Prostate gland (tissue), 2 donors: ENCODE measurements around the gene PAK5. TPM values are rescaled to one million over a fixed set of nuclear protein-coding genes. Genes with fewer than 3 reads are reported as not detected.

ENCODE experiments used
- DNase-seq: peaks from one replicate; pipeline ENCODE4 v3.0.0-alpha.2; 2019; ENCODE audit warnings: low spot score
- H3K27ac ChIP-seq, 2 donors: fragments of 200-600 bp; sonication (generic); 2 replicates each; pipeline ENCODE4 v1.5.1; 2017 to 2019
- H3K27me3 ChIP-seq: fragments of 200-600 bp; sonication (generic); replicated peaks from 2 replicates; pipeline ENCODE4 v1.5.1; 2019; ENCODE audit not compliant: insufficient read depth
- H3K36me3 ChIP-seq, 2 donors: fragments of 200-600 bp; sonication (generic); 1 replicate in 1 of 2; 2 replicates in 1 of 2; pipeline versions ENCODE4 v1.5.1 to v1.8.1; 2017 to 2019
- H3K4me1 ChIP-seq: fragments of 200-600 bp; sonication (generic); replicated peaks from 2 replicates; pipeline ENCODE4 v1.5.1; 2019
- H3K4me3 ChIP-seq, 2 donors: fragments of 200-600 bp; sonication (generic); 2 replicates each; pipeline ENCODE4 v1.5.1; 2017 to 2019
- H3K9me3 ChIP-seq: fragments of 200-600 bp; sonication (generic); 2 replicates; pipeline ENCODE4 v1.5.1; 2017
- CTCF ChIP-seq, 4 experiments: fragments of 200-600 bp in 2 of 4; fragments of 450-650 bp in 2 of 4; sonication (generic) in 2 of 4; IDR thresholded peaks; 1 replicate in 3 of 4; 2 replicates in 1 of 4; pipeline ENCODE4 v1.5.1; 2016 to 2019; ENCODE audit warnings: antibody characterized with exemption in 4 of 4, mild to moderate bottlenecking in 2 of 4, moderate library complexity in 2 of 4
- POLR2A ChIP-seq: fragments of 450-650 bp; IDR thresholded peaks from one replicate; pipeline ENCODE4 v1.6.1; 2016; ENCODE audit warnings: antibody characterized with exemption, mild to moderate bottlenecking
- POLR2AphosphoS5 ChIP-seq: sonication (generic); formaldehyde crosslinking; IDR thresholded peaks from one replicate; pipeline ENCODE4 v1.6.1; 2017; ENCODE audit warnings: antibody characterized with exemption
- WGBS: methylation state at CpG from one replicate; pipeline ENCODE4 v1.1.5; 2018; 5-methylcytosine and 5-hydroxymethylcytosine counted together
- intact Hi-C: fragments of 100-400 bp; cut with DNase I; formaldehyde crosslinking; loops from one replicate; pipeline ENCODE4 v1.14.2; 2022
- total RNA-seq, 2 donors: library from RNA; depleted of rRNA; stranded (reverse); fragments of >200 nt; gene quantifications; one replicate each; pipeline ENCODE4 v1.1.0, GENCODE V29; 2016

Gene PAK5
- total RNA-seq, 2 donors from 2014 or later, result 1.4 to 1.9 TPM

- no peaks in the 10 kb centered on the region for H3K9me3 ChIP-seq
- no peak for TF ChIP-seq POLR2AphosphoS5
- no peak for TF ChIP-seq POLR2A
- TF ChIP-seq CTCF (IDR thresholded peaks at IDR 0.05), result no peak
- H3K4me3 ChIP-seq, result no peak overlapping the region
- H3K27ac ChIP-seq, result no peak overlapping the region
- intact Hi-C loops, result no loop called here
- no peaks in the 10 kb centered on the region for H3K27me3 ChIP-seq
- no peaks in the 10 kb centered on the region for H3K36me3 ChIP-seq
- H3K4me1 ChIP-seq, result no peaks in the 10 kb centered on the region
- no peak for DNase-seq
- WGBS, result 75% methylated on average over 2 of the region's 2 CpGs
These were observed 337.4 kb downstream of the PAK5 start for GRCh38 chr20:9501473-9501872.

GRCh38 chr20:9500121-9500520 lies 338.8 kb downstream of the PAK5 start:
- Histone ChIP-seq H3K36me3 (no peaks in the 10 kb centered on the region), H3K27me3 (no peaks in the 10 kb centered on the region), H3K9me3 (no peaks in the 10 kb centered on the region), H3K4me1 (no peaks in the 10 kb centered on the region), H3K27ac (no peak overlapping the region), H3K4me3 (no peak overlapping the region)
- 37% methylated on average over 2 of the region's 2 CpGs for WGBS
- intact Hi-C loops, result no loop called here
- TF ChIP-seq CTCF (IDR thresholded peaks at IDR 0.05), result no peak
- no peak for TF ChIP-seq POLR2AphosphoS5
- TF ChIP-seq POLR2A, result no peak
- no peak for DNase-seq

- H3K4me1 ChIP-seq, result no peaks in the 10 kb centered on the region
- no peaks in the 10 kb centered on the region for H3K36me3 ChIP-seq
- intact Hi-C loops, result no loop called here
- H3K4me3 ChIP-seq, result no peak overlapping the region
- no peaks in the 10 kb centered on the region for H3K27me3 ChIP-seq
- no peaks in the 10 kb centered on the region for H3K9me3 ChIP-seq
- TF ChIP-seq POLR2AphosphoS5 (no peak), POLR2A (no peak), CTCF (IDR thresholded peaks at IDR 0.05) (no peak)
- no peak for DNase-seq
- 93% methylated on average over 5 of the region's 5 CpGs for WGBS
- H3K27ac ChIP-seq, result no peak overlapping the region
These were observed 339.6 kb downstream of the PAK5 start for GRCh38 chr20:9499126-9499899.

- Histone ChIP-seq H3K27me3 (no peaks in the 10 kb centered on the region), H3K36me3 (no peaks in the 10 kb centered on the region), H3K4me1 (no peaks in the 10 kb centered on the region), H3K9me3 (no peaks in the 10 kb centered on the region), H3K27ac (no peak overlapping the region), H3K4me3 (no peak overlapping the region)
- no peak for TF ChIP-seq POLR2AphosphoS5
- TF ChIP-seq CTCF (IDR thresholded peaks at IDR 0.05), result no peak
- TF ChIP-seq POLR2A, result no peak
- DNase-seq, result no peak
- 92% methylated on average over 4 of the region's 4 CpGs for WGBS
- intact Hi-C loops, result no loop called here
These were observed 340.6 kb downstream of the PAK5 start for GRCh38 chr20:9498322-9498721.

GRCh38 chr20:9496155-9496554 lies 342.7 kb downstream of the PAK5 start:
- Histone ChIP-seq H3K9me3 (no peaks in the 10 kb centered on the region), H3K4me3 (no peak overlapping the region), H3K36me3 (no peaks in the 10 kb centered on the region), H3K27ac (no peak overlapping the region), H3K27me3 (no peaks in the 10 kb centered on the region), H3K4me1 (no peaks in the 10 kb centered on the region)
- no peak for DNase-seq
- no peak for TF ChIP-seq CTCF (IDR thresholded peaks at IDR 0.05)
- TF ChIP-seq POLR2A, result no peak
- TF ChIP-seq POLR2AphosphoS5, result no peak
- intact Hi-C loops, result no loop called here
- 95% methylated on average over 3 of the region's 3 CpGs for WGBS
